GM19240 (cell line): ENCODE data around the gene KRT83.
"Not testable (repeated sequence)": the region's sequence is repeated elsewhere in the genome, so short reads cannot be mapped to it uniquely, and the experiment has no call there.

Experiments used
- DNase-seq: peaks from one replicate; pipeline ENCODE4 v3.0.0; 2011; ENCODE audit warnings: low spot score; ENCODE audit not compliant: insufficient read length

The KRT83 gene

GRCh38 chr12:52353766-52354165, 32.6 kb upstream of the KRT83 start:
- DNase-seq, result no peak

- no peak for DNase-seq
These were observed 31.8 kb upstream of the KRT83 start for GRCh38 chr12:52352951-52353350.

GRCh38 chr12:52351196-52352059, 30.2 kb upstream of the KRT83 start:
- no peak for DNase-seq

GRCh38 chr12:52350786-52351185, 29.6 kb upstream of the KRT83 start:
- DNase-seq, result no peak

GRCh38 chr12:52350021-52350620, 28.9 kb upstream of the KRT83 start:
- DNase-seq, result no peak

- DNase-seq, result no peak
These were observed 28.0 kb upstream of the KRT83 start for GRCh38 chr12:52349196-52349595.

GRCh38 chr12:52347551-52348510, 26.6 kb upstream of the KRT83 start:
- no peak for DNase-seq

- DNase-seq, result no peak
These were observed 25.8 kb upstream of the KRT83 start for GRCh38 chr12:52347016-52347415.

- no peak for DNase-seq
These were observed 25.4 kb upstream of the KRT83 start for GRCh38 chr12:52346593-52346992.

GRCh38 chr12:52345041-52345440, 23.8 kb upstream of the KRT83 start:
- DNase-seq, result not testable (repeated sequence)

GRCh38 chr12:52344111-52344510, 22.9 kb upstream of the KRT83 start:
- no peak for DNase-seq

- DNase-seq, result no peak
These were observed 22.4 kb upstream of the KRT83 start for GRCh38 chr12:52343550-52343949.

- DNase-seq, result no peak
These were observed 21.7 kb upstream of the KRT83 start for GRCh38 chr12:52342781-52343490.

- DNase-seq, result no peak
These were observed 19.9 kb upstream of the KRT83 start for GRCh38 chr12:52341066-52341580.

GRCh38 chr12:52338241-52338960, 17.2 kb upstream of the KRT83 start:
- DNase-seq, result no peak

- DNase-seq, result no peak
These were observed 15.9 kb upstream of the KRT83 start for GRCh38 chr12:52337054-52337453.

- DNase-seq, result no peak
These were observed 15.4 kb upstream of the KRT83 start for GRCh38 chr12:52336641-52337040.

- no peak for DNase-seq
These were observed 14.5 kb upstream of the KRT83 start for GRCh38 chr12:52335598-52336262.

GRCh38 chr12:52334185-52334584, 13.0 kb upstream of the KRT83 start:
- no peak for DNase-seq

- DNase-seq, result no peak
These were observed 12.1 kb upstream of the KRT83 start for GRCh38 chr12:52333321-52333720.
